Measurements from ENCODE around the gene ANKRD44.

DNA sequence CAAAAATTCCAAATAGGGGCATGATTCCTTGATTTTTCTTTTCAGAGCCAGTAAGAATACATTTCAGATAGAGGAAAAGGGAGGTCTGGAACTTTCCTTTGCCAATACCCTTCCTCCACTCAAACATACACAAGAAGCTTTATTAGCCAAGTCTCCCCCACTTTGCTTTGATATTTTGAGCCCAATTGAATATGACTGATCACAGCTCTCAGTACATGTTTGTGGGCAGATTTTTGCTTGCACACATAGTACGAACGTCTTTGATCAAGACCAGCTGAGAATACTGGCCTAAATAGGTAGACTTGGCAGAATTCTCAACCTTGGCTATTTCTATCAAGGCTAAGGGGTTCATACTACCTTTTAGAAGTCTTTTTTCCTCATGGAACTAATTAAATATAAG, 235.3 kb downstream of the ANKRD44 start:
- no peak for TF ChIP-seq YY1 (IDR thresholded peaks at IDR 0.05; ENCODE audit: insufficient read depth, insufficient read length)
- TF ChIP-seq ZNF274 (IDR thresholded peaks at IDR 0.05; ENCODE audit: low read depth, low read length) = no peak
